ENCODE measurements around the gene GLYATL1B.
"Not testable (repeated sequence)": the region's sequence is repeated elsewhere in the genome, so short reads cannot be mapped to it uniquely, and the experiment has no call there.

GLYATL1B gene

DNA sequence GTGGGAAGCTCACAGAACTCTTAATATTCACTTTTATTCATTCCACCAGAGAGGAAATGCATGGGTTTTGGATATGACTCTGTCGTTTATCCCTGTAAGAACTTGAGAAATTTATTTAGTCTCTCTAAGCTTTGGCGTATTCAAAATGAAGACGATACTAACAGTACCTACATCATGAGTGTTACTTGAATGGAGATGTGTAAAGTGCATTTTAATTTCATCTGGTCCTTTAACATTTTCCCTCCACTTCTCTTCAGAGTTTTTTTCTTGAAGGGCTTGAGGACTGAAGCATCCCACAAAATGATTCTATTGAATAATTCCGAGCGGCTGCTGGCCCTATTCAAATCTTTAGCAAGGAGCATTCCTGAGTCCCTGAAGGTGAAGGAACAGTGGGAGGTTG, at the start of gene GLYATL1B:
Gene GLYATL1B (plus strand): TSS at position 301 of the 400 bp plus-strand sequence. CDS start 0 bp downstream, at position 301.
- not testable (repeated sequence) for DNase-seq

DNA sequence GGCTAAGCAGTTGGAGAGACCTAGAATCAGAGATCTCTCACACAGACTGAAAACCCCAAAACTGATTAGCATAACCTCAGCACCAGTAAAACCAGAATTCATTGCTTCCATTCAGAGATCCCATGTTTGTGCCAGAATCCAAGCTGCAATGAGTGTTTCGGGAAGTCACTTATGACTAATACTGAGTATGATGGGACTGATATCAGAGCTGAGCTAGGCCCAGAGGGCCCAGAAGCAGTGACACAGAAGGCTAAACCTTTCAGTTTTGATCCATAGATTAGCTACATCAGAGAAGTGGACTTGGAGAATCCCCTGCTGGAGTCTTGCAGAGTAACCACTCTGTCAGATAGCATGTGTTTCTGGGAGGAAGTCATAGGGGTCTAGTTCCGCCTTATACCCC, 49.6 kb upstream of the GLYATL1B start:
- not testable (repeated sequence) for DNase-seq

GRCh38 chr11:59037434-59037833, 48.7 kb upstream of the GLYATL1B start:
- DNase-seq = not testable (repeated sequence)

GRCh38 chr11:59040607-59041006, 45.5 kb upstream of the GLYATL1B start:
- no peak for DNase-seq
- TF ChIP-seq POLR2A (IDR thresholded peaks at IDR 0.05; ENCODE audit: low read length) (no peak), GATA1 (IDR thresholded peaks at IDR 0.05; ENCODE audit: low read depth, low read length) (no peak)

DNA sequence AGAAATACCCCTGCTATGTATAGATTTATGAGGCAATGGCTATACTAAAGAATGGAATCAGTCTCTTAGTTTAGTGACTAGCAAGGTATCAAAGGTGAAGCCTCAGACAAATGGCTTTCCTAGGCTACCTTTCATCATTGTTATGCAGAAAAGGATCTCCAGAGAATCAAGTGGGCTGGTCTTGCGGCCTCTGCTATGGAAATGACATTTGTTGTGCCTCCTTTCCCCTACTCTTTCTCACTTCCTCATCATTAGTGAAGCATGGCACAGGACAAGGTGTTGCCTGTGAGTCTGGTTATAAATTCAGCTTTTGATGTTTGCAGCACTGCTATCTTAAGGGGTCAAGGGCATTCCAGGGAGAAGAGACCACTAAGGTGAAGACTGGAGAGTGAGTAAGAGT, 34.7 kb upstream of the GLYATL1B start:
- DNase-seq = not testable (repeated sequence)

GRCh38 chr11:59052355-59052754, 33.8 kb upstream of the GLYATL1B start:
- not testable (repeated sequence) for DNase-seq

- peak; percentile 71 to 82 for DNase-seq
- TF ChIP-seq POLR2A (IDR thresholded peaks at IDR 0.05; ENCODE audit: low read length) = no peak
- no peak for TF ChIP-seq GATA1 (IDR thresholded peaks at IDR 0.05; ENCODE audit: low read depth, low read length)
These were observed 32.7 kb upstream of the GLYATL1B start for GRCh38 chr11:59053387-59053786.

DNA sequence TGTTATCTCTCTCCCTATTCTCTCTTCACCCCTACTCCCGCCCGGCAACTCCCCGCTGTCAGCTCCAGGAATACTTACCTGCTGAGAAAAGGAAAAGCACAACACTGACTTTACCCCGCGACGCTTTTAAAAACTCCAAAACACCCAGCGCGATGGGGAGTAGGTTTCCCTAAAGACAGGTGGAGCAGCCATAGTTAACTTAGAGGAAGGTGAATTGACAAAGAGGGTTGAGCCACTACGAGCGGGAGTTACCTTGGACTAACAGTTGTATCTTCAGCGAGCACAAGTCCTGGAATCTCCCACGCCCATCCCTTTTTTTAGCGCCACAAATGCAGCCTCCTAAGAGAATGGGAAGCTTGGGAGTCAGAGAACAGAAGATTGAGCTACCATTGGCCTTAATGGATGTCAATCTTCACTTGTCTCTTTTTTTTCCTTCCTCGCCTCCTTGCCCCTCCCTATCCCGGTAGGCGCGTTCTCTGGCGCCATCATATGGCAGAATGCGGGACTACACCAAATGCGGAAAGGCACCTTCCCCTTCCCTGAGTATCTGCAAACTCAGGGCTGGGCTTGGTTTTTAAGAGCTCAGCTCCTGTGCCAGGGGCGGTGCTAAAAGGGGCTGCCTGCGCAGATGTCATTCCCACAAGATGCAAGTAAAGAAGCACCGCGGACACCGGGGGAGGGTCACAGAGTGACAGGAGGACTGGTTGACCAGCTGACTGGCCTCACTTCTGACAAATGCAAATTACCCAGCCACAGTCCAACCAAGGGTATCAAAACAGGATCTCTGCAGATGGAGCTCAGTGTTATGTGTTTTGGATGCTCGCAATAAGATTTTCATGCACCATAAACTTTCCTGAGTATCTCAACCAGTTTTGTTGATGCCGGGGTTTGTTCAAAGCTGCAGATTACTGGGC, 27.7 kb upstream of the GLYATL1B start:
- DNase-seq = peak; percentile 81 to 86

DNA sequence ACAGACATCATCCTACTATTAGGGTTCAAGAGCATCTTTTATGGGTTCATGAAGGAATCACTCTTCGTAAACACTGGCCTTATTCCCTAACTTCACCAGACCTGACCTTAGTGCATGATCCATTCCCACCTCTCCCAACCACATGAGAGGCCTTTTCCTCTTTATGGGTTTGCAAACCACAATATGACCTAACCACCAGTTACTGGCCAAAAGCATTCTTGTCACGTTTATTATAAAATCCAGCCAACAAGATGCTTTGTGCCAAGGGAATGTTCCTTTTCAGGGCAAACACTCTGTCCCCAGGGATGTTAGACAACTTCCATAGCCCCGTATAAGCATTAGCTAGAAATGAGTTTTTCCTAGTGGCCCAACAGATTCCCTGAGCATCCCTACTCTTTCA, 26.0 kb upstream of the GLYATL1B start:
- not testable (repeated sequence) for DNase-seq

DNA sequence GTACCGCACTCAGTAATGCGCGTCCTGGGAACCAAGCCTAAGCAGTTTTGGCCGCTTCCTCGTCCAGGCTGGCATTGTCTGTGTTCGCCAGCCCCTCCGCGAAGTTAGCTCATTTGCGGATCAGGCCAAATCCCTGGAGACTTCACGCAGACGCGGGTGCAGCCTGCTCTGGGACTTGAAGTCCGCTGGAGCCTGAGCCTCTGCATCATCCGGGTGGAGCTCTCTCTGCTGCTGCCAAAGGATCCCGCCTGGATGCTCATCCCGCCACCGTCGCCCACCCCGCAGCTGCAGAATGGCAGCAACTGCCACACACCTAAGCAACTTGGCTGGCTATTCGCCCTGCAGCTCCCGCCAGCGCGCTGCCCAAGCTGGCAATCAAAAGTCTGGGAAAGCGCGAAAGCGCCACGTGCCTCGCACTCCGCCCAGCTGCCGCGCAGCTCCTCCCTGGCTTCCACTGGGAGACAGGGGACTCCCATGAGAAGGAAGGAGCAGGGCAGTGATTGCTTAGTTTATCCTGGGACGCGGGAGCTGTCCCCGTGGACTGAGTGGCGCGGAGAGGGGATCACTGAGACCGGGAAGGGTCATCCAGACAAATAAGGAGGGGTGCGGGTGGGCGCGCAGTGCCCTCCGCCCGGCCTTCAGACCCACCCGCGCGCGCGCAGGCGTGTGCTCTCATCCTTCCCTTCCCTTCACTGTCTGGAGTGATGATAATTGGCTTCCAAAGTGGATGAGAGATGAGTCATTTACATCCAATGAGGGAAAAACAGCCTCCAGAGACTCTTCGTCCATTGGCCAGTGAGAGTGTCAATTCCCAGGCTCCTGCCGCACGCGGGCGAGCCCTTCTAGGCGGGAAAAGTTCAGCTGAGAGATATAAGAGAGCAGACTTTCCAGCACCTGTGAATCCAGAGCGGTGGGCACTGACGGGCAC, 23.2 kb upstream of the GLYATL1B start:
- no peak for TF ChIP-seq GATA1 (IDR thresholded peaks at IDR 0.05; ENCODE audit: low read depth, low read length)
- no peak for TF ChIP-seq POLR2A (IDR thresholded peaks at IDR 0.05; ENCODE audit: low read length)
- DNase-seq = no peak

GRCh38 chr11:59063996-59064727, 21.9 kb upstream of the GLYATL1B start:
- not testable (repeated sequence) for DNase-seq

DNA sequence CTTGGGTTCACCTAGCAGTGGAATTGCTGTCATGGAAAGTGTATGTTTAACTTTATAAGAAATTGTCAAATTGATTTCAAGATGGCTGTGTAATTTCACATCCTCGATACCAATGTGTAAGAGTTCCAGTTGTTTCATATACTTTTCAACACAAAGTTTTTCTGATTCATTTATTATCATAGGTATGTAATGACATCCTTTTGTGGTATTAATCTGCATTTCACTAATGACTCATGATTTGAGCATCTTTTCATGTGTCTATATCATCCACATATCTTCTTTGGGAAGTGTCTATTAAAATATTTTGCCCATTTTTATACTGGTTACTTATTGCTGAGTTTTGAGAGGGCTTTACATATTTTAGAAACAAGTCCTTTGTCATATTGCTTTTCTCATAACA, 17.0 kb upstream of the GLYATL1B start:
- no peak for TF ChIP-seq GATA1 (IDR thresholded peaks at IDR 0.05; ENCODE audit: low read depth, low read length)
- TF ChIP-seq POLR2A (IDR thresholded peaks at IDR 0.05; ENCODE audit: low read length) = no peak
- DNase-seq = no peak

- TF ChIP-seq POLR2A (IDR thresholded peaks at IDR 0.05; ENCODE audit: low read length) (no peak), GATA1 (IDR thresholded peaks at IDR 0.05; ENCODE audit: low read depth, low read length) (no peak)
- DNase-seq = no peak
These were observed 9.1 kb upstream of the GLYATL1B start for GRCh38 chr11:59076876-59077571.

GRCh38 chr11:59078435-59078834, 7.7 kb upstream of the GLYATL1B start:
- no peak for DNase-seq
- TF ChIP-seq GATA1 (IDR thresholded peaks at IDR 0.05; ENCODE audit: low read depth, low read length) (no peak), POLR2A (IDR thresholded peaks at IDR 0.05; ENCODE audit: low read length) (no peak)

Data from erythroblast (primary cell).